HK-2 (cell line): ENCODE measurements around the gene TINAGL1.

Experiments
- DNase-seq: peaks from one replicate; pipeline ENCODE4 v3.0.0-alpha.2; 2018; ENCODE audit not compliant: unreplicated experiment

Gene TINAGL1

DNA sequence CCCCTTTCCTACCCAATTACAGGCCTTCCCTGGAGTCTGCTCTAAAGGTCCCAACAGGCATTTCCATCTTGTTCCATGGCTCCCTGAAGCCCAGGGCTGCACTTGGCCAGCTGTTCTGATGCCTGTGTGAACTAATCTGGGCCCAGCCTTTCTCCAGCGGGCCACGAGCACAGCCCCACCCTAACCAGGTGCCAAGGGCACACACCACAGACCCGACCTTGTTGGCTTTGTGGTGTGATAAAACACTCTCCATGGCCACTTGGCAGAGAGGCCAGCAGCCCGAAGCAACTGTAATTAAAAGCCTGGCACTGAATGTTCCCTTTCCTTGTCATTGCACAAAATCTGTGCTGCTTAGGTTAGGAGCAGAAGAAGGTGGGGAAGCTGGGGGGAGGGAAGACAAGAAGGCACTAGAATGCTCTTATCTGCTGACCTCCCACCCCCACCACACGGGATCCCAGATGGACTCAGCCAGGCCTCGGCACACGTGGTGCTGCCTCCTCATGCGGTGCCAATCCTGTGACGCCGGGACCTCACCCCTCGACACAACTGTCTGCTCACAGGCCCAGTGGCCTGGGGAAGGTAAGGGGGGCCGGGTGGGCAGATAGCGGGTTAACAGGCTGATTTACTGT is 51.1 kb downstream of the TINAGL1 start:
- no peak for DNase-seq

- no peak for DNase-seq
These were observed 51.7 kb downstream of the TINAGL1 start for GRCh38 chr1:31627930-31628559.

DNA sequence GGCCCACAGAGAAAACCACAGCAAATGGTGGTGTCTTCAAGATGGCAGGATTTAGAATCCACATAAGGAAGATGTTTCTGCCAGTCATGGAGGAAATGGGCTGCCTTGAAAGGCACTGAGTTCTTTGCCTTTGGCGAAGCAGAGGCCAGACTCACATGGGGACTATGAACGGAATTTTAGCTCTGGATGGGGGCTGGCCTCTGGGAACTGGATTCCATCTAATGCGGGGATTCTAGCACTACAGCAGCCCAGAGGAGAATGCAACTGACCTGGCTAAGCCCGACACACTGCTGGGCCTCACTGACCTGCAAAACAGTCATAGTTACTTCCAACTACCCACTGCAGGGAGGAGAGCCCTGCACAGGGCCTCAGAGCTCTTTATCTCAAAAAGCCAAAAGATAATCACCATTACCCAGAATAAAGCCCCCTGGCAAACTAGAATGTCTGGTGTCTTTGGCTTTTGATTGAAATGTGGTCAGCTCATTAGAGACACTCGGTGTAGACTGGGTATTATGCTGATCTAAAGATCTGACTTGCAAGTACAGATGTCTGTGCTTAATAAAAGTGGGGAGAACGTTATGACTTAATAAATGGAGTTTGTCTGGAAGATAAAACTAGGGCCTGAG is 52.7 kb downstream of the TINAGL1 start:
- DNase-seq: no peak

- DNase-seq: no peak
These were observed 56.3 kb downstream of the TINAGL1 start for GRCh38 chr1:31632649-31633048.

- DNase-seq: peak; percentile 30
These were observed 56.8 kb downstream of the TINAGL1 start for GRCh38 chr1:31633117-31633516.
